ENCODE data around the gene ARHGAP6. TPM values are rescaled to one million over a fixed set of nuclear protein-coding genes. Genes with fewer than 3 reads are reported as not detected.

Gene ARHGAP6
- total and polyA plus RNA-seq, 2 of the 13 experiments (the other 11 are each of a cell fraction or from before 2014, with no cell fraction given): 0.11 TPM; not detected in 1

DNA sequence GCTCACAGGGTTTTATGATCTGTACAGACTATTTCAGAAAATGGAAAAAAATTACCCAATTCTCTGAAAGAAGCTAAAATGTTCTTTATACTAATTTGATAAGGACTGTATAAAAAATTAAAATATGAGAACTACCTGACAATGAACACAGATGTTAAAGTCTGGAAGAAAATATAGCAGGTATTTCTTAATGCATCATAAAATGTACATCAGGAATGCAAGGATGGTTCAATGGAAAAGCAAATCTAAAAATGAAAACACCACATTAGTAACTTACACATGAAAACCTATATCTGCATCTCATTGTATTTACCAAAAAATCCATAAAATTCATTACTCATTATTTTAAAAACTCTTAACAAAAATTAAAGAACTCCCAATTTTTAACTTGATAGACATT lies 39.4 kb downstream of the ARHGAP6 start:
- no peak for ATAC-seq
- BruUV-seq (replicated peaks): no TSS peak
- Histone ChIP-seq H4K20me1 (ENCODE audit: insufficient read depth, low read length) (no peaks in the 10 kb centered on the region), H3K79me2 (ENCODE audit: insufficient read depth, low read length) (no peaks in the 10 kb centered on the region), H3K36me3 (replicated peaks in 1 of 2; ENCODE audit: control insufficient read depth in 1 of 2, insufficient read depth in 2 of 2, low read length in 2 of 2) (no peaks in the 10 kb centered on the region), H3K4me2 (ENCODE audit: low read depth, low read length) (no peak overlapping the region), H3K4me1 (ENCODE audit: insufficient read depth, low read length) (no peaks in the 10 kb centered on the region), H3K9ac (ENCODE audit: insufficient read depth, low read depth, low read length) (no peak overlapping the region), H3K4me3 (replicated peaks in 1 of 3; ENCODE audit: insufficient read depth in 1 of 3, low read depth in 2 of 3, low read length in 3 of 3) (no peak overlapping the region), H3K27me3 (ENCODE audit: control insufficient read depth in 1 of 2, insufficient read depth in 2 of 2, low read length in 2 of 2) (no peaks in the 10 kb centered on the region), H3K9me3 (ENCODE audit: low read length) (no peaks in the 10 kb centered on the region), H2AFZ (ENCODE audit: low read length) (no peak overlapping the region), H3K27ac (ENCODE audit: extremely low read length, insufficient read depth, low read length) (no peak overlapping the region)
- DNase-seq (ENCODE audit: low spot score): no peak
- CTCF ChIA-PET (ENCODE audit: low intra/inter-chr PET ratio, low total read pairs): no interaction called here
- intact Hi-C loops (cut with micrococcal nuclease; ENCODE audit: unreplicated experiment): no loop called here
- in situ Hi-C loops (cut with HindIII; ENCODE audit: extremely low pct_ligation_motif_present, low pct_unique_long_range_greater_than_20kb): no loop called here
- no peak for FAIRE-seq
- POLR2A ChIA-PET: no interaction called here
- TF ChIP-seq HNF4G (IDR thresholded peaks at IDR 0.05; ENCODE audit: borderline replicate concordance, low read depth, low read length) (no peak), HNF4G (CRISPR knock-in tag; IDR thresholded peaks at IDR 0.05; ENCODE audit: borderline replicate concordance, low read depth) (no peak), NFAT5 (CRISPR knock-in tag; IDR thresholded peaks at IDR 0.05) (no peak), TFE3 (CRISPR knock-in tag; IDR thresholded peaks at IDR 0.05) (no peak)
- TF ChIP-seq, protein P1, sequence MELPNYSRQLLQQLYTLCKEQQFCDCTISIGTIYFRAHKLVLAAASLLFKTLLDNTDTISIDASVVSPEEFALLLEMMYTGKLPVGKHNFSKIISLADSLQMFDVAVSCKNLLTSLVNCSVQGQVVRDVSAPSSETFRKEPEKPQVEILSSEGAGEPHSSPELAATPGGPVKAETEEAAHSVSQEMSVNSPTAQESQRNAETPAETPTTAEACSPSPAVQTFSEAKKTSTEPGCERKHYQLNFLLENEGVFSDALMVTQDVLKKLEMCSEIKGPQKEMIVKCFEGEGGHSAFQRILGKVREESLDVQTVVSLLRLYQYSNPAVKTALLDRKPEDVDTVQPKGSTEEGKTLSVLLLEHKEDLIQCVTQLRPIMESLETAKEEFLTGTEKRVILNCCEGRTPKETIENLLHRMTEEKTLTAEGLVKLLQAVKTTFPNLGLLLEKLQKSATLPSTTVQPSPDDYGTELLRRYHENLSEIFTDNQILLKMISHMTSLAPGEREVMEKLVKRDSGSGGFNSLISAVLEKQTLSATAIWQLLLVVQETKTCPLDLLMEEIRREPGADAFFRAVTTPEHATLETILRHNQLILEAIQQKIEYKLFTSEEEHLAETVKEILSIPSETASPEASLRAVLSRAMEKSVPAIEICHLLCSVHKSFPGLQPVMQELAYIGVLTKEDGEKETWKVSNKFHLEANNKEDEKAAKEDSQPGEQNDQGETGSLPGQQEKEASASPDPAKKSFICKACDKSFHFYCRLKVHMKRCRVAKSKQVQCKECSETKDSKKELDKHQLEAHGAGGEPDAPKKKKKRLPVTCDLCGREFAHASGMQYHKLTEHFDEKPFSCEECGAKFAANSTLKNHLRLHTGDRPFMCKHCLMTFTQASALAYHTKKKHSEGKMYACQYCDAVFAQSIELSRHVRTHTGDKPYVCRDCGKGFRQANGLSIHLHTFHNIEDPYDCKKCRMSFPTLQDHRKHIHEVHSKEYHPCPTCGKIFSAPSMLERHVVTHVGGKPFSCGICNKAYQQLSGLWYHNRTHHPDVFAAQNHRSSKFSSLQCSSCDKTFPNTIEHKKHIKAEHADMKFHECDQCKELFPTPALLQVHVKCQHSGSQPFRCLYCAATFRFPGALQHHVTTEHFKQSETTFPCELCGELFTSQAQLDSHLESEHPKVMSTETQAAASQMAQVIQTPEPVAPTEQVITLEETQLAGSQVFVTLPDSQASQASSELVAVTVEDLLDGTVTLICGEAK (IDR thresholded peaks at IDR 0.05): no peak
- TF ChIP-seq, protein P1 (CRISPR knock-in tag; IDR thresholded peaks at IDR 0.05): no peak
- TF ChIP-seq, protein P2, sequence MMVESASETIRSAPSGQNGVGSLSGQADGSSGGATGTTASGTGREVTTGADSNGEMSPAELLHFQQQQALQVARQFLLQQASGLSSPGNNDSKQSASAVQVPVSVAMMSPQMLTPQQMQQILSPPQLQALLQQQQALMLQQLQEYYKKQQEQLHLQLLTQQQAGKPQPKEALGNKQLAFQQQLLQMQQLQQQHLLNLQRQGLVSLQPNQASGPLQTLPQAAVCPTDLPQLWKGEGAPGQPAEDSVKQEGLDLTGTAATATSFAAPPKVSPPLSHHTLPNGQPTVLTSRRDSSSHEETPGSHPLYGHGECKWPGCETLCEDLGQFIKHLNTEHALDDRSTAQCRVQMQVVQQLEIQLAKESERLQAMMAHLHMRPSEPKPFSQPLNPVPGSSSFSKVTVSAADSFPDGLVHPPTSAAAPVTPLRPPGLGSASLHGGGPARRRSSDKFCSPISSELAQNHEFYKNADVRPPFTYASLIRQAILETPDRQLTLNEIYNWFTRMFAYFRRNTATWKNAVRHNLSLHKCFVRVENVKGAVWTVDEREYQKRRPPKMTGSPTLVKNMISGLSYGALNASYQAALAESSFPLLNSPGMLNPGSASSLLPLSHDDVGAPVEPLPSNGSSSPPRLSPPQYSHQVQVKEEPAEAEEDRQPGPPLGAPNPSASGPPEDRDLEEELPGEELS (CRISPR knock-in tag; IDR thresholded peaks at IDR 0.05): no peak

All from HepG2 (cell line).